NCI-H524 treated with DMSO at 0.1 percent for 48 hours (cell line): ENCODE measurements around the gene ADCY3.
"Not testable (repeated sequence)": the region's sequence is repeated elsewhere in the genome, so short reads cannot be mapped to it uniquely, and the experiment has no call there.

Experiments
- DNase-seq: peaks from one replicate; lab custom pipeline; 2025; lab: John Stamatoyannopoulos, UW

The ADCY3 gene

DNA sequence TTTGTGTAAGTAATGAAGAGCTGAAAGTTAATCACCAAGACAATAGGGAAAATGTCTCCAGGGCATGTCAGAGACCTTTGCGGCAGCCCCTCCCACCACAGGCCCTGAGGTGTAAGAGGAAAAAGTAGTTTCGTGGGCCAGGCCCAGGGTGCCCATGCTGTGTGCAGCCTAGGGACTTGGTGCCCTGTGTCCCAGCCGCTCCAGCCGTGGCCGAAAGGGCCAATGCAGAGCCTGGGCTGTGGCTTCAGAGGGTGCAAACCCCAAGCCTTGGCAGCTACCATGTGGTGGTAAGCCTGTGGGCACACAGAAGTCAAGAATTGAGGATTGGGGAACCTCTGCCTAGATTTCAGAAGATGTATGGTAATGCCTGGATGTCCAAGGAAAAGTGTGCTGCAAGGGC is 74.3 kb downstream of the ADCY3 start:
- no peak for DNase-seq

- DNase-seq: no peak
These were observed 75.9 kb downstream of the ADCY3 start for GRCh38 chr2:24844023-24844685.

GRCh38 chr2:24843330-24843860 is 76.6 kb downstream of the ADCY3 start:
- DNase-seq: no peak

DNA sequence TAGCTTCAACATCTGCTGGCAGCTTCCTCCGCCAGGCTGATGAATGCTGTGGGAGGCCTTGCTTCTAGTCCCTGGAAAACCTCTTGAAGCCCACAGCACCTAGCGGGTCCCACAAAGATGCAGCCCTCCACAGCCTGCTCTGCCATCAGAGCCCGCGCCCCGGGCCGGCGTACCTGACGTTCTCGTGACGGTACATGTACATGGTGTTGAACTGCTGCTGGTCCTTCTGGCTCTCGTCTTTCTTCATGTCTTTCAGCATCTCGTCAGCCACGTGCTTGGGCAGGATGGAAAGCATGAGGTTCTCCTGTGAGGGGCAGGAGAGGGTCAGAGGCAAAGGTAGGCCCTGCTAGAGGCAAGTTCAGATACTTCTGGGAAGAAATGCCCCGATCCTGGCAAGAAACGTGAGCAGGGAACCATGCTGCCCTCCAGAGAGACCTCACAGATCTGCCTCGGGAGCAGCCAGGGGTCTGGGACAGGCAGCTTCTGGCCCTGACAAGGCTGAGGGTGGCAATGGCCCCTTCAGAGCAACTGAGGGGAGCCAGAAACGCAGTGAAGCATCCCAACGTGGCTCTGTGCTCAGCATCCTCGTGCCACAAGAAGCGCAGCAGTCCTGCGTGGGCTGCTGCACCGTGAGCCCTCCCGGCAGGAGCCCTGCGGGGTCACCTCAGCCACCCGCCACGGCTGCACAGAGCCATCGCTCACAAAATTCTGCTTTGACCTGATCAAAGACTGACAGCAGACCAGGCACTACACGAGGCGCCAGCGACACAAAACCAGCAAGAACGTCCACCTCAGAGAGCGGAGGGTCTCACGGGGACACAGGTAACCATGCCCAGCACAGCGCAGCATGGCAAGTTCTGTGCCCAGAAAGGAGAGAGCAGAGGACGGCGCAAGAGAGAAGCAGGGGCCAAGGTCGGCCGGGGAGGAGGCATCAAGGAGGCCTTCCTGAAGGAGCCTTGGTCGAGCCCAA is 77.7 kb downstream of the ADCY3 start:
- no peak for DNase-seq

DNA sequence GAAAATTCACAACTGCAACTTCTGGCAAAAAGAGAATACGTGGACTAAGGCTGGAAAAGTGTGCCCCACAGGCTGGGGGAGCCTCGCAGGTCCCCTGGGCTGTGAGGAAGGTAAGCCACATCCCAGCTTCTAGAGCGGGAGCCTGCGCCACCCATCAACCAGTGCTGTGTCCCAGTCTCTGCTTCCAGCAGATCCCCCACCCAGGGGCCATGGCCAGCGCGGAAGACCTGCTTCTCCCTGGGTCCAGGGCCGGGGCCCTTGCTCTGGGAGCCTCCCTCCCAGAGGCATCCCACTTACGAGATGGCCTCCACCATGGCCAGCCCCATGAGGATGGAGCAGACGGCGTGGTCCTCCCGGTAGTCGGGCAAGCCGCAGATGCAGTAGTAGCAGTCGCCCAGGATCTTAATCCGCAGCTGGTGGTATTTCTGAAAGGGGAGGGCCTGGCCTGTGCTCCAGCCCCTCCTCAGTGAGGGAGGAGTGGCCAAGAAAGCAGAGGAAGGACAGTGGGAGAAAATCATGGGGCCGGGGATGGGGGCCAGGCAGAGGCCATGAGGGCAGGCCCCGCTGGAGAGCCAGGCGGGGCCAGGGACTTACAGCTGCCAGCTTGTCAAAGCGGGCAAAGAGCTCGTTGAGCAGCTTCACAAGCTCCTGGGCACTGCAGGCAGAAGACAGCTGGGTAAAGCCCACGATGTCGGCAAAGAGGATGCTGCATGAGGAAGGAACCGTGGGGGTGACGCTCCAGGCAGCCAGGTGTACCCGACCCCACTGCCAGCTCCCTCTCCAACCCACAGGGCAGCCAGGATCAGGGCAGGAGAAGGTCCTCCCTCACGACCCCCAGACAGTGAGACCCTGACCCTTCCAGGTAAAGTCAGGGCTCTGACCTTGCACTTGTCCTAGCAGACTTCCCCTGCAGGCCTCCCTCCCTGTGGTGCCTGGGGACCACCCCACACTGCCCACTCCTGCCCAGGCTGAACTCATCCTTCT is 78.8 kb downstream of the ADCY3 start:
- DNase-seq: no peak

DNA sequence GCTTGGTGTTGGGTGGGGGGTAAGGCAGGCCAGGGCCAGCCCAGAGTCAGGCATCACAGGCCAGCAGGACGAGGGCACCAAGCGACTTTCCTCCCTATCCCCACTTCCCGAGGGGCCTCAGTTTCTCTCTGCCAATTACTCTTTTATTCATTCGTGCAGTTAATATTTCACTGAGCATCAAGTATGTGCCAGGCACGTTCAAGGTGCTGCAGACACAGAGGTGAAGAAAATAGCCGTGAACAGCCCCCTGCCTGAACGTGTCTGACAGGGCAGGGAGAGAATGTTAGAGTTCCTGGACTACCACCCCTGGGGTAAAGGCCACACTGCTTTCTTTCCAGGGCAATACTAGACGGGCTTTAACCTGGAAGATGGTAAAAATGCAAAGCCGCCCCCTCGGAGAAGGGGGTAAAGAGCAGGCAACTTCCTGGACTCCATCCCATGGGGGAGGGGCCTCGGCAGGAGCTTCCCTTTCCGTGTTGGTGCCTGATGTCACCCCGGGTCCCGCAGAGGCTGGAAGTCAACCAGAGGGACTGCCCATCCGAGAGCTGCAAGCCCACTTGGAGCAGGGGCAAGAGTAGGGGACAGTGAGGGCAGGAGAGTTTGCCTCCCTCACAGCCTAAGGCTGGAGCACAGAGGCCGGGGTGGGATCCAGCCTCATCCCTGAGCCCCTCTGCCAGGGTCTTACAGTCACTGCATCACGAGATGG is 79.7 kb downstream of the ADCY3 start:
- no peak for DNase-seq

- no peak for DNase-seq
These were observed 80.3 kb downstream of the ADCY3 start for GRCh38 chr2:24839729-24840128.

DNA sequence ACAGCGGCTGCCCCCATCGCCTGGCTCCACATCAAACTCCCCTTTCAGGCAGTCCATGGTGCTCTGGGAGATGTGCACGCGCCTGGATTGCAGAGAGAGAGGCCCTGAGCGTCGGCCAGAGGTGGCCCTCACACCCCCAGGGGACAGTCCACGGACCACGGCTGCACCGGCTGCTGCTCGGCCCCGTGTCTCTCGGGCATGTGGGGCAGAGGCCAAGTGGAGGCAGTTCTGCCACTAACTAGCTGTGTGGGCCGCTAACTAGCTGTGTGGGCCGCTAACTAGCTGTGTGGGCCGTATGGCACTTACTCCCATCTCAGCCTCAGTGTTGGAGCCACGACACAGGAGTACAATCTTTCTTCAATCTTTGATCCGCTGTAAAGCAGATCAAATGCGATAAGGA is 81.5 kb downstream of the ADCY3 start:
- DNase-seq: no peak

GRCh38 chr2:24837996-24838513 is 82.0 kb downstream of the ADCY3 start:
- DNase-seq: no peak

DNA sequence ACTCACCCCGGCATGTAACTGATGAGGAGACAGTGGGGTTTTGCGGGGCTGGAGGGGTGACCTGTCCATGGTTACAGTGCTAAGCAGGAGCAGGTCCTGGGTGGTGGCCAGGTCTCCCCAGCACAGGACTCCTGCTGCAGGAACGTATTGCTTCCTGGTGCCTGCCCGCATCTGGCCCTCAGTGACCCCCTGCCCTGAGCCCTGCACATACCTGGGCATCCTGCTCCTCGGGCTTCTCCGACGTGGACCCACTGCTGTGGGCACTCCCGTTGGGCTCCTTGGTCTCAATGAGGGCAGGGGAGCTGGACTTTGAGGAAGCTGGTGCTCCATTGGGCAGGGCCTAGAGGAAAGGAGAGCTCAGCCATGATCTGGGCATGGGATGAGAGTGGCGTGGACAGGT is 83.3 kb downstream of the ADCY3 start:
- no peak for DNase-seq

- DNase-seq: no peak
These were observed 83.8 kb downstream of the ADCY3 start for GRCh38 chr2:24836206-24836605.

GRCh38 chr2:24835411-24835810 is 84.6 kb downstream of the ADCY3 start:
- not testable (repeated sequence) for DNase-seq

DNA sequence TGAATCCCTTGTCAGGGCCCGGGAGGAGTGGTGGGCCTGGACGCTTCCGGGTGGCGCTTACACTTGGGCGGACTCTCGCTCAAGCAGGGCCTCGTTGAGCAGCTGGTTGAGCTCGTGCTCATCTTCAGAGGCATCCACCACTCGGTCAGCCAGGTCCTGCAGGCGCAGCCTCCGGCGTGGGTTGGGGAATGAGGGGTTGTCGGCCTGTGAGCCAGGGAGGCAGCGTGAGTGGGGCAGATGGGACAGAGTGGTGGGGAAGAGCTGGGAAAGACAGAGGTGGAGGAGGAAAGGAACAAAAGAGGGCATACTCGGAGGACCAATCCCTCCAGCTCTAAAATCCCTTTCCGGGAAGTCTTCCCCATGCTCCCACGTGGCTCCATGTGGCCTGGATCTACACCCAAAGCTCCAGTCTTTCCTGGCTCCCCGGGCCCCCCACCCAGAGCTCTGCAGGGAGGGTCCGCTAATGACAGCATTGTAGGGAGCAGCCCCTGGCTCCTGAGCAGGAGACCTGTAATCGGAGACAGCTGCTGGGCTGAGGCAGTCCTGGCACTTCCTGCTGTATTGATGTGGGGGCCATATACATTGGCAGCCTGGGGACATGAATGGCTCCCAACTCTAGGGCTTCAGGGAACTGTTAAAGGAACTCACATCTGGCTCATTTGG is 85.2 kb downstream of the ADCY3 start:
- DNase-seq: no peak

GRCh38 chr2:24833821-24834732 is 86.0 kb downstream of the ADCY3 start:
- no peak for DNase-seq

DNA sequence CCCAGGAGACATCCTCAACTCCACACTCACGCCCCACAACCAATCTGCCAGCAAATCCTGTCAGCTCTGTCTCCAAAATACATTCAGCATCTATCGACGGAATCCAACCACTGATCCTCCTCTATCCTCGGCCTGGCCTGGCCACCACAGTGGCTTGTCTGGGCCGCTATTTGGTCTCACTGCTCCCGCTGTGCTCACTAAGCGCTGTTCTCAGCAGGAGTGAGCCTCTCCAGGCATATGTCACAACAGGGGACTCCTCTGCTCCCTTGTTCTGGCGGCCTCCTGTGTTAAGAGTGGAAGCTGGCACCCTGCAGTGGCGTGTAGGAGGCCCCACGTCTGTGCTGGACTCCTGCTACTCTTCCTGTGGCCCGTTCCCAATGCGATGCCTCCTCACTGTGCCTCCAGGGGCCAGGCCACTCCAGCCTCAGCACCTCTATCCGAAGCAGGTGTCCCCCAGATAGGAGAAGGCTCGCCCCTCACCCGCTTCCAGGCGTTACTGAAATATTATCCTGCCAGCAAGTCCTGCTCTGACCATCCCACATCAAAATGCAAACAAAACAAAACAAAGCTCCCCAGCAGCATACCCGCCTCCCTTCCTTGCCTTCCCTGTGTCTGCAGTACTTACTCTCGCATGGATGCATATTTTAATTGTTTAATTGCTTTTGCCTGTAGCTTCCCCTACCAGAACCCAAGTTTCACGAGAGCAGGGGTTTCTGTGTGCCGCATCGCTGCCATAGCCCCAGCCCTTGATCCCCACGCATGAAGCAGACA is 86.9 kb downstream of the ADCY3 start:
- DNase-seq: no peak

DNA sequence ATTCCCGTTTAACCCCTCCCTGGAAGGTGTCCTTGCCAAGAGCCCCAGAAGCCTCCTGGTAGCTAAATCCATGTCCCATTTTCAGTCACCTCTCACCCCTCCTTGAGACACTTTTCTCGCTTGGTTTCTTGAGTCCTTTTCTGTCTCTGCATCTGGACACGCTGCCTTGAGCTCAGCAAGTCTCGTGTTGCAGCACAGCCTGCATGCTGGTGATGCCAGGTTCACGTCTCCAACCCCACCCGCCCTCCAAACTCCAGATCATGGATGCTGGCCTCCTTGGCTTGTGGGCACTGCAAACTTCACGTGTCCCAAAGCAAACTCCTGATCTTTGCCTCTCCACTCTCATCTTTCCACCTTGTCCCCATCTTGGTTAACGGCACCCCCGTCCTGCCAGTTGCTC is 87.5 kb downstream of the ADCY3 start:
- no peak for DNase-seq

- DNase-seq: no peak
These were observed 88.0 kb downstream of the ADCY3 start for GRCh38 chr2:24832073-24832461.

- DNase-seq: no peak
These were observed 88.6 kb downstream of the ADCY3 start for GRCh38 chr2:24831221-24832072.
